Measurements from ENCODE around the gene COG6. TPM values are rescaled to one million over a fixed set of nuclear protein-coding genes. Genes with fewer than 3 reads are reported as not detected.

The COG6 gene
- total RNA-seq, 1 experiment from 2014 or later, result 16.0 TPM

DNA sequence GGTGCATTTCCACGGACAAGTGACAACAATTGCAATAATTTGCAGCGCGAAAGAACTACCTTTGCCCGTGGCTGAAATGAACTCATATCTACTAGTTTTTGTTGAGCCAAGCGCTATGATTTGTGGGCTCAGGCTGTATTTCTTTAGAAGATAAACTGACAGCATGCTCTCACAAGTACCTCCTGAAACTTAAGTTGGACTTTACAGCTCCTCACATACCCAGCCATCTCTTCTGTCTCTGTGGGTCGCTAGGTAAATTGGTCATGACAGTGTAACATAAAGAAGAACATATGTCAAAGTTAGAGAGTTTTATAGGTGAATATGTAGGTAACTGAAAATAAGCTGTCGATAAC is 839 bp downstream of the COG6 start:
- intact Hi-C loops (cut with micrococcal nuclease), result no loop called here

DNA sequence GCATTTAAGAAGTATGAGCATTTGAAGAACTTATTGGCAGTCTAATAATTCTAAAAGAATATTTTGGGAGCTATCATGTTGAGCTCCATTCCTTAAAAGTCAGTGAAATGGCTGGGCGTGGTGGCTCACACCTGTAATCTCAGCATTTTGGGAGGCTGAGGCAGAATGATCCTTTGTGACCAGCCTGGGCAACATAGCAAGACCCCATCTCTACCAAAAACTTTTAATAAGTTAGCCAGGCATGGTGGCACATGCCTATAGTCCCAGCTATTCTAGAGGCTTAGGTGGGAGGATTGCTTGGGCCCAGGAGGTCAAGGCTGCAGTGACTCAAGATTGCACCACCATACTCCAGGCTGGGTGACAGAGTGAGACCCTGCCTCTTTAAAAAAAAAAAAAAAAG is 8.0 kb downstream of the COG6 start:
- CTCF ChIA-PET, result no interaction called here

More for the DNA sequence above, 839 bp downstream of the COG6 start:
- ATAC-seq, result peak; percentile 24
- ChIA-PET POLR2A (ENCODE audit: unreplicated experiment) (no interaction called here), CTCF (no interaction called here)
- Histone ChIP-seq H3K27me3 (ENCODE audit: low read length) (no peaks in the 10 kb centered on the region), H3K4me2 (ENCODE audit: low read length) (peak overlapping the region; percentile 94), H2AFZ (ENCODE audit: low read length) (peak overlapping the region; percentile 99), H3K36me3 (ENCODE audit: low read depth, low read length) (no peaks in the 10 kb centered on the region), H3K79me2 (ENCODE audit: low read length) (peaks cover 22% of the 10 kb centered on the region), H4K20me1 (ENCODE audit: low read length) (no peaks in the 10 kb centered on the region), H3K4me3 (ENCODE audit: low read length) (peak overlapping the region; percentile 98), H3K4me1 (ENCODE audit: insufficient read depth, low read length) (peaks cover 8% of the 10 kb centered on the region; the same call in 1 of the 2 replicates), H3K9me3 (ENCODE audit: low read length) (no peaks in the 10 kb centered on the region), H3K9ac (ENCODE audit: low read length) (peak overlapping the region; percentile 83), H3K9me2 (replicated peaks; ENCODE audit: low read length) (no peaks in the 10 kb centered on the region), H3K27ac (ENCODE audit: low read length) (no peak overlapping the region), H3F3A (ENCODE audit: low read length, unreplicated experiment) (no peaks in the 10 kb centered on the region)
- DNase-seq, result no peak
- no peak for TF ChIP-seq EZH2phosphoT487 (IDR thresholded peaks at IDR 0.05; ENCODE audit: borderline replicate concordance, low read length)
- no peak for TF ChIP-seq EZH2 (IDR thresholded peaks at IDR 0.05; ENCODE audit: low read length, unreplicated experiment)
- TF ChIP-seq, protein P1, sequence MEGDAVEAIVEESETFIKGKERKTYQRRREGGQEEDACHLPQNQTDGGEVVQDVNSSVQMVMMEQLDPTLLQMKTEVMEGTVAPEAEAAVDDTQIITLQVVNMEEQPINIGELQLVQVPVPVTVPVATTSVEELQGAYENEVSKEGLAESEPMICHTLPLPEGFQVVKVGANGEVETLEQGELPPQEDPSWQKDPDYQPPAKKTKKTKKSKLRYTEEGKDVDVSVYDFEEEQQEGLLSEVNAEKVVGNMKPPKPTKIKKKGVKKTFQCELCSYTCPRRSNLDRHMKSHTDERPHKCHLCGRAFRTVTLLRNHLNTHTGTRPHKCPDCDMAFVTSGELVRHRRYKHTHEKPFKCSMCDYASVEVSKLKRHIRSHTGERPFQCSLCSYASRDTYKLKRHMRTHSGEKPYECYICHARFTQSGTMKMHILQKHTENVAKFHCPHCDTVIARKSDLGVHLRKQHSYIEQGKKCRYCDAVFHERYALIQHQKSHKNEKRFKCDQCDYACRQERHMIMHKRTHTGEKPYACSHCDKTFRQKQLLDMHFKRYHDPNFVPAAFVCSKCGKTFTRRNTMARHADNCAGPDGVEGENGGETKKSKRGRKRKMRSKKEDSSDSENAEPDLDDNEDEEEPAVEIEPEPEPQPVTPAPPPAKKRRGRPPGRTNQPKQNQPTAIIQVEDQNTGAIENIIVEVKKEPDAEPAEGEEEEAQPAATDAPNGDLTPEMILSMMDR (conservative IDR thresholded peaks at IDR 0.05; ENCODE audit: low read depth, low read length), result no peak
- BruUV-seq (replicated peaks), result TSS peak; percentile 45

DNA sequence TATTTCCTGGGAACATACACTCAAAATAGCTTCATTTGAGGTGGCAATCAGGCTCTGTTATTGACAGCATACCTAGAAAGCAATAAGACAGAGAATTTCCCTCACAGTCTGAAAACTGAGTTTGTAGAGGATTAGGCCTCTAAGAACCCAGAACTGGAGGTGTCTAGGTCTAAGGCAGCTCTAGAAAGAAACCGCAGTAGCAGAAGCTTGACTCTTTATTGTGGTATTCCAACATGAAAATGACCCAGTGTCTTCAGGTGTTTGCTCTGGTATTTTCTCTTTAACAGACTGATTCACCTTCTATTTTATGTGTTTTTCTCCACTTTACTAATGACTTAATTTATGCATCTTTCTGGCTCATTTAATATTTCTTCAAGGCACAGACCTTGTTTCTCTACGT is 8.5 kb downstream of the COG6 start:
- intact Hi-C loops (cut with micrococcal nuclease), result no loop called here
- H3F3A ChIP-seq (ENCODE audit: low read length, unreplicated experiment), result no peaks in the 10 kb centered on the region
- no peaks in the 10 kb centered on the region for H3K79me2 ChIP-seq (ENCODE audit: low read length)
- ChIA-PET POLR2A (ENCODE audit: unreplicated experiment) (no interaction called here), CTCF (no interaction called here)
- no peak overlapping the region for H3K4me2 ChIP-seq (ENCODE audit: low read length)
- no peaks in the 10 kb centered on the region for H3K36me3 ChIP-seq (ENCODE audit: low read depth, low read length)
- TF ChIP-seq EZH2 (IDR thresholded peaks at IDR 0.05; ENCODE audit: low read length, unreplicated experiment) (no peak), EZH2phosphoT487 (IDR thresholded peaks at IDR 0.05; ENCODE audit: borderline replicate concordance, low read length) (no peak)
- TF ChIP-seq, protein P1 (conservative IDR thresholded peaks at IDR 0.05; ENCODE audit: low read depth, low read length), result no peak
- no peaks in the 10 kb centered on the region for H3K9me2 ChIP-seq (replicated peaks; ENCODE audit: low read length)
- DNase-seq, result no peak
- H3K4me1 ChIP-seq (ENCODE audit: insufficient read depth, low read length), result no peaks in the 10 kb centered on the region
- H3K9ac ChIP-seq (ENCODE audit: low read length), result no peak overlapping the region
- H3K27me3 ChIP-seq (ENCODE audit: low read length), result no peaks in the 10 kb centered on the region
- H2AFZ ChIP-seq (ENCODE audit: low read length), result no peak overlapping the region
- H3K4me3 ChIP-seq (ENCODE audit: low read length), result no peak overlapping the region
- no peak for ATAC-seq
- H3K9me3 ChIP-seq (ENCODE audit: low read length), result no peaks in the 10 kb centered on the region
- H3K27ac ChIP-seq (ENCODE audit: low read length), result no peak overlapping the region
- no peaks in the 10 kb centered on the region for H4K20me1 ChIP-seq (ENCODE audit: low read length)
- BruUV-seq (replicated peaks), result no TSS peak

More for the DNA sequence above, 8.0 kb downstream of the COG6 start:
- ATAC-seq (no peak), DNase-seq (no peak)
- H3K4me2 ChIP-seq (ENCODE audit: low read length), result no peak overlapping the region
- H3K9me2 ChIP-seq (replicated peaks; ENCODE audit: low read length), result no peaks in the 10 kb centered on the region
- no peaks in the 10 kb centered on the region for H3K4me1 ChIP-seq (ENCODE audit: insufficient read depth, low read length)
- no peak overlapping the region for H3K4me3 ChIP-seq (ENCODE audit: low read length)
- H3K27me3 ChIP-seq (ENCODE audit: low read length), result no peaks in the 10 kb centered on the region
- no peak overlapping the region for H3K27ac ChIP-seq (ENCODE audit: low read length)
- H3F3A ChIP-seq (ENCODE audit: low read length, unreplicated experiment), result no peaks in the 10 kb centered on the region
- H3K79me2 ChIP-seq (ENCODE audit: low read length), result no peaks in the 10 kb centered on the region
- no peak overlapping the region for H2AFZ ChIP-seq (ENCODE audit: low read length)
- H4K20me1 ChIP-seq (ENCODE audit: low read length), result no peaks in the 10 kb centered on the region
- POLR2A ChIA-PET (ENCODE audit: unreplicated experiment), result no interaction called here
- intact Hi-C loops (cut with micrococcal nuclease), result no loop called here
- no TSS peak for BruUV-seq (replicated peaks)
- H3K9me3 ChIP-seq (ENCODE audit: low read length), result no peaks in the 10 kb centered on the region
- no peak for TF ChIP-seq EZH2 (IDR thresholded peaks at IDR 0.05; ENCODE audit: low read length, unreplicated experiment)
- TF ChIP-seq, protein P1 (conservative IDR thresholded peaks at IDR 0.05; ENCODE audit: low read depth, low read length), result no peak
- TF ChIP-seq EZH2phosphoT487 (IDR thresholded peaks at IDR 0.05; ENCODE audit: borderline replicate concordance, low read length), result no peak
- H3K9ac ChIP-seq (ENCODE audit: low read length), result no peak overlapping the region
- H3K36me3 ChIP-seq (ENCODE audit: low read depth, low read length), result no peaks in the 10 kb centered on the region
